ENCODE data around the gene ATP2B3.

DNA sequence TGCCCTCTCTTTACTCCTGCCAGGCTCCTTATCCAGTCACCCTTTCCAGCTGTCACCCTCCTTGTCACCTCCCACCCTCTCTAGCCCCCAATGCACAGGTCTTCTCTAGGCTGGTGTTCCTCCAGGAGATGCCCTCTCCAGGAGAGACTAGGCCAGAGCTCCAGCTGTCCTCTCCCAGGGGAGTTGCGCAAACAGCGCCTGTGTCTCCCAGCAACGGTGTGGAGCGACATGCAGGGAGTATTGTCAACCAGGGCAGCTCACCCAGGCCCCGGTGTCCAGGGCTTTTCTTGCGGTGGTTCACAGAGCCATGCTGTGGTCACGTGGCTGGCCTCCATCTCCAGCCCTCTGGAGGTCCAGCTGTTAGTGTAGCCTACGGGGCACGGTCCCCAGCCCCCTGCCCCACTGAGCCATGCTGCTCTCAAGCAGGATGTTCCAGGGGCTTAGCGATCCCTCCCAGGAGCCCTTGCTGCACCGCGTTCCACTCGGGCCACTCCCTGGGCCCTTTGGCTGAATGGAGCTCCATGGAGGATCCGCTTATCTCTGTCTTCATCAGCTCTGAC, 46.7 kb downstream of the ATP2B3 start:
- TF ChIP-seq CTCF (IDR thresholded peaks at IDR 0.05; ENCODE audit: insufficient read depth, low read length, poor library complexity, severe bottlenecking) (no peak), EZH2phosphoT487 (conservative IDR thresholded peaks at IDR 0.05; ENCODE audit: low read length) (no peak)

Measured in SU-DHL-6 (cell line).